CMK (cell line): ENCODE results near the gene ANKRD55.

Experiments used
- DNase-seq: peaks from one replicate; pipeline ENCODE4 v3.0.0-alpha.2; 2010; ENCODE audit warnings: low read depth

ANKRD55 gene

DNA sequence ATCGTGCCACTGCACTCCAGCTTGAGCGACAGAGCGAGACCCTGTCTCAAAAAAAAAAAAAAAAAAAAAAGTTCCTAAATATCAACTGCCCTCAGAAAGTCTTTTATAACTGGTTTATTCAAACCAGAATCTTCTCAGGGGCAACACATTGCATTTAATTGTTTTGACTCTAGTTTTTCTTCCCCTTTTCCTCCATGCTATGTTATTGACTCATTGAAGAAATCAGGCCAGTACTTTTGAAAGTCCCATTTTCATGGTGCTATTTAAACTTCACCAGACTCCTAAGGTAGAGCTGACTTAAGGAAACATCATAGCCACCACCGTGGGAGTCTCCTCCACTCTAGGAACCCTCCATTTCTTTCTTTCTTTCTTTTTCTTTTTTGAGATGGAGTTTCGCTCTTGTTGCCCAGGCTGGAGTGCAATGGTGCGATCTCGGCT is 155.3 kb downstream of the ANKRD55 start:
- DNase-seq = no peak

DNA sequence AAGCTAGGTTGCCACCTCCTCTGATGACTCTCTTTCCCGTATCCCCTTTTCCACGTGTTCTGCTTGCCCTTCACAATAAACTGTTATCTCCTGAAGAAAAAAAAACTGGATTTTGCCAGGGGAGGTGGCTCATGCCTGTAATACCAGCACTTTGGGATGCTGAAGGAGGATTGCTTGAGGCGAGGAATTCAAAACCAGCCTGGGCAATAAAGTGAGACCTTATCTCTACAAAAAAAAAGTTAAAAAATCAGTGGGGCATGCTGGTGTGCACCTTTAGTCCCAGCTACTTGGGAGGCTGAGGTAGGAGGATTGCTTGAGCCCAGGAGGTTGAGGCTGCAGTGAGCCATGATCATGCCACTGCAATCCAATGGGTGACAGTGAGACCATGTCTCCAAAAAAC is 156.6 kb downstream of the ANKRD55 start:
- no peak for DNase-seq

DNA sequence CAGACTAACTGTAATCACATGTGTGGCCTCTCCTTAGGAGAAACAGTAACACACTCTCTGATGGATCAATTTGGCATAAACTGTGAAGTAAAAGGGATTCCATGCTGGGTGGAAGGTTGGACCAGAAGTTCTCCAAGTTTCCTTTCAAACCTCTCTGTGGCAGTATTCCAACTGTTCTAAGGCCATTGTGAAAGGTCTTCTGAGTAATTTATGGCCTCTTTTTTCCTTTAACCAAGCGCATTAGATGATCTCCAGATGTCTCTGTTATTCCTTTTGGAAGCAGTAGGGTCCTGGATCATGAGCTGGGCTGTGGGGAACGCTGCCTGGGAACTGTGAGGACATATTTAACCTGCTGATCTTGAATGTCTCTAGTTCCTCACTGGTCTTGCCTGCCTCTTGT is 157.8 kb downstream of the ANKRD55 start:
- no peak for DNase-seq

DNA sequence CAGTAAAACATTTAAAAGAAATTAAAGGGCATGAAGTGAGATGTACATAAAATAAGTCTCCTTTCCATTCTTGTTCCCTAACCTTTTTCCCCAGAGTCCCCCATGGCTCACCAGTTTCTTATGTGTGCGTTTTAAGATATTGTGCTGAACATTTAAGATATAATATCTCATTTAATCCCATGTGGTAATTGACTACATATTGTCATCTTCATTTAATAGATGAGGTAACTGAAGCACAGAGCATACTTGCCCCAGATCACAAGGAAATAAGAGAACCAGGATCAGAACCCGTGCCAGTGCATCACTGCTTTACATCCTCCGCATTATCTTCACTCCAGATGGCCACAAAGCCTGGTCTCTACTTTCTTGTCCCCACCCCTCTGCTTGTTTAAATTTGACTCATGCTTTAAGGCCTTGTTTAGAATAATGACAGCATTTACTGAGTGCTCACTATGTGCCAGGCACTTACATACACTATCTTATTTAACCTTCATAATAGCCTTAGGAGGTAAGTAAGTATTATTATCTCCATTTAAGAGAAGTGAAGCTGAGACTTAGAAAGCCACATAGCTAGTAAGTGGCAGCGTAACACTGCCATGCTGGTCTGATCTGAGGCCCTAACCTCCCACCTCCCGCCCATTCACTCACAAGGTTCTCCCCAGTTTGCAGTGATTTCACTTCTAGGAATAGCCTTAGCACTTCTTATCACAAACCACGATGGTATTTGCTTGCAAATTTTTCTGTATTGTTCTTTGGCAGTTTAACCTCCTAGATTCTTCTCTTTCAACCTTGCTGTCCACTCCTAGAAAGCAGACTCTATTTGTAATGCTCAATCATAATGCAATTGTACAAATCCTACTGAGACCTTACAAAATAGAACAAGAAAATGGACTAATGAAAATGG is 160.0 kb downstream of the ANKRD55 start:
- DNase-seq = no peak

DNA sequence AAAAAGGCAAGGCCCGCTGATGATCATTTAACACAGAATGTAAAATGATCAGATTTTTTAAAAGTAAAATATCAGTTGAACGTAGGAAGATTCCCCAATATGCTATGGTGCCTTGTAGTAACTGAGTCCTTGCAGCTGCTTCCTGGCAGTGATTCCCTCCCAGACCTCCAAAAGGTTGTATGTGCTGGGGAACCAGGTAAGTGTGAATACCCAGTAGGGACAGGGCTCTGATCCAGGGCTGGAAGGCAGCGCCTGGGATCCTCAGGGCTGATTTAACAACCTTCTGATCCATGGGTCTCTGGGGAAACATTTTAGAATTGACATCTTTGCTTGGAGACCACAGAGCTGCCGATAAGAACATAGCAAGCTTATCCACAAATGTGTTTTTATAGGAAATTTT is 161.7 kb downstream of the ANKRD55 start:
- no peak for DNase-seq

DNA sequence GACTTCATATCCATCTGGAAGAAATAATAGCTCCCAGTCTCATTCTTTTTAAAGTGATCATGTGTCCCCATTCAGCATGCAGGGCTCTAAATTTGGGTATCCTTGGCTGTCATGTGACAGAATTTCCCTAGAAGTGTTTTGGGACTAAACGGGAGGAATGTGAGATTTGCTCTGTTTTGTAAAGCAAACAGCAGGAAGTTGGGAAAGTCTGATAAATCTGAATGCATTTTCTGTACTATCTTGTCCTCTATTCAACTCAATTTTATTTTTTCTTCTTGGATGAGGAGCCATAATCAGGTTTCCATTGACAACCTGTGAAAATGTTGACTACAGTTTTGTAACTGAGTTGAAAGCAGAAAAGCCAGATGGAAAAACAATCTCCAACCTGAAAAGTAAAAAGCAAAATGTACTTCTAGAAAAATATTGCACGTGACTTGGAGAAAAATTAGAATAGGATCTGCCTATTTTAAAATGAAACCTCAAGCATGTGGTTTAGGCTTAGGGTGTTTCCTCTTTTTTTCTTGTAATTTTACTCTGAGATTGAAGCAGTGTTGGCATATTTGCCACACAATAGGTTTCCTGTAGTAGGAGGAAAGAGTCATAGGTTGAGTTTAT is 162.2 kb downstream of the ANKRD55 start:
- DNase-seq = no peak

DNA sequence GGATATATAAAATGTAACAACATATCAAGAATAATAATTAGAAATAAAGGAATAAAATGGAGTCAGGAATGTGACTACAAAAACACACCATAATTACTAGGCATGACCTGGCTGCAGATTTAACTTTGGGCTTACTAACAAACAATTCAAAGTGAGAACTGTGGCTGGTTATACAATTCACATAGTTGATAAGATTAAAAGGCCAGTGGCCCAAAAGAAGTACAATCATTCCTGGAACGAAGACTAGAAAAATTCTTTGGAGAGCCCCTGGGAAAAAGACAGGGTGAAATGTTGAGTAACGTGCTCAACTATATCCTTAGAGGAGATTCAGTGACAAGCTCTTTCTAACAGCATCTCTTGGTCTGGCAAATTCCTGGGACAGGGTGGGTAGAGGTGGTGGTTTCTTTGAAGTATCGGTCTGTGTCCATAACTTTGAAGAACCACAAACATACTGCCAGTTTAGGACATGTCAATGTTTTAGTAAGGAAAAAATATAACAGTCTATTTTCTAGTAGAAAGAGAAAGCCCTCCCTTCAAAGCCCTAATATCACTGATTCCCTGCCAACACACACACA is 163.4 kb downstream of the ANKRD55 start:
- no peak for DNase-seq

DNA sequence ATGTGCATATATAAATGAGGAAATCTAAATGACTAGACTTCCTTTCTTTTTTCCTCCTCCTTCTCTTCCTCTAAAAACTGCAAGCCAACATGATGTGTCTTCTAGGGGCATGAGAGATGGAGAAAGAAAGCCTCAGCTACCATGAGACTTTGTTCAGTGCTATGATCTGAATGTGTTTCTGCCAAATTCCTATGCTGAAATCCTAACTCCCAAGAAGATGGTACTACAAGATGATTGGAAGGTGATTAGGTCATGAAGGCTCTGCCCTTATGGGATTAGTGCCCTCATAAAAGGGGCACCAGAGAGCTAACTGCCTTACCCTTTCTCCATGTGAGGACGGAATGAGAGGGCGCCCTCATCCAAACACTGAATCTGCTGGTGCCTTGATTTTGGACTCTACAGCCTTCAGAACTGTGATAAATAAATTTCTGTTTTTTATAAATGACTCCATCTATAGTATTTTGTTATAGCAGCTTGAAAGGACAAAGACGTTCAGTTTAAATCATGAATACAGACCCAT is 166.1 kb downstream of the ANKRD55 start:
- DNase-seq = no peak

DNA sequence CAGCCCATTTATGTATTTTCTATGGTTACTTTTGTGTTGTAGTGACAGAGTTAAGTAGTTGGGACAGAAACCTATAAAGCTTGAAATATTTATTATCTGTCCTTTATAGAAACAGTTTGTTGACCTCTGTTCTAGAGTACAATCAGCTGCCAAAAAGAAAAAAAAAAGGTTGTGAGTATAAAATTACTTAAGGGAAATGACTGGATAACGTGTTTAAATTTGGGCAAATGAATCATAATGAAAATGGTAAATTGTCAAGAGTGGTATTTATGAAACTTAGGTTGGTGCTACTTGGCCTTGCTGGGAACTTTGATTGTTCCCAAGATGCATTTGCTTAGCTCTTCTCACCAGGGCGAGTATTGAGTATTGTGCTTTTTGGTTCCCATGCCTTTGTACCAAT is 168.1 kb downstream of the ANKRD55 start:
- no peak for DNase-seq

DNA sequence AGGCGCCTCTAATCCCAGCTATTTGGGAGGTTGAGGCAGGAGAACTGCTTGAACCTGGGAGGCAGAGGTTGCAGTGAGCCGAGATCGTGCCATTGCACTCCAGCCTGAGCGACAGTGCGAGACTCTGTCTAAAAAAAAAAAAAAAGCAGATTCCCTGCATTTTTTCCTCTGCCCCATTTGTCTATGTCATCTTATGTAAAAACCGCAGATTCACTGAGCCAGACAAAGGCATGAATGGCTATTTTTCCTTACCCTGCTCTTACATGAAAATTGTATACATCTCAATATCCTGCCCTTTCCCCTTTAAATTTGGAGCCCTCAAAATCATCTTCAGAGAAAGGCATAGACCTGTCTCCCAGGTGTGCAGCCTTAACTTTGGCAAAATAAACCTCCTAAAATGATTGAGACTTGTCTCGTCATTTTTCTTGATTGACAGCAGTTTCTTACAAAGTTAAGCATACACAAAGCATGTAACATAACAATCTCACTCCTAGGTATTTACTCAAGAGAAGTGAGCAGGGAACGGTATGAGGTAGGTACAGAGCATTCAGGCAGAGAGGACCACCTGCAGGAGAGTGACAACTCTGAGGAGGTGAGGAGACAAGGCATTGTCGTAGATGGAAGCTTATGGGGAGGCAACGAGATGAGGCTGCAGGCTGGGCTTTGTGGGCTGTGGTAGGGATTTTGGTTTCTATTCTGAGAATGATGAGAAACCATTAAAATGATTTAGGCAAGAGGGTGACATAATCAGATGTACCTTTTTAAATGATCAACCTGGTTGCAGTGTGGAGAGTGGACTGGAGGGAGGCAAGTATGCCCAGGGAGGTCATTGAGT is 172.6 kb downstream of the ANKRD55 start:
- no peak for DNase-seq

DNA sequence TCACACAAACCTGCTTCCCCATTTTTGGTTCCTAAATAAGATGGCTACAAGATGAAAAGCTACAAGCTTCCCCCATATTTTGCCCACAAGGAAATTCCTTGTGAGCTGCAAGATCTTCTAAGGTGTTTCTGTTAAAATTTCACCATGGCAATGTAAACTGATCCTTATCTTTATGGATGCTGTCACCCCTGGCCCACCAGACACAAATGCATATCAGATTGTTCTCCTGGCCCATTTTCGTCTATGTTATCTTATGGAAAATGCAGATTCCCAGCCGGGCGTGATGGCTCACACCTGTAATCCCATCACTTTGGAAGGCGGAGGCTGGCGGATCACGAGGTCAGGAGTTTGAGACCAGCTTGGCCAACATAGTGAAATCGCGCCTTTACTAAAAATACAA is 173.3 kb downstream of the ANKRD55 start:
- no peak for DNase-seq

DNA sequence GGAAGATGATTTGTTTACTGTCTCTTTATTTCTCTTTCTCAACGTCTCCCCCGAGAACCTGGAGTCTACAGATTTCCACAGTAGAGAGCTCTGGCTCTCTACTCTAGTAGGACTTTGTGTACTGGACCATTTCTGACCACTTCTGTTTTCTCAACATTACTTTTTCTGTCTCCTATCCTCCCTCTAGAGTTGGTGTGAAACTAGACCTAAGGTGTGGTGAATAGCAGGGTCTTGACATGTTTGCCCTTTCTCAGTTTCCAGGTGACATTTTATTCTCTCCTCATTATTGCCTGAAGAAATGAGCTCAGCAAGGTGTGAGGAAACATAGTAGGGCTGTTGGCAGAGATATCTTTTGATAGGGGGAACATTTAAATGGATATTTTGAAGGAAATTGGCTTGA is 176.3 kb downstream of the ANKRD55 start:
- DNase-seq = no peak

DNA sequence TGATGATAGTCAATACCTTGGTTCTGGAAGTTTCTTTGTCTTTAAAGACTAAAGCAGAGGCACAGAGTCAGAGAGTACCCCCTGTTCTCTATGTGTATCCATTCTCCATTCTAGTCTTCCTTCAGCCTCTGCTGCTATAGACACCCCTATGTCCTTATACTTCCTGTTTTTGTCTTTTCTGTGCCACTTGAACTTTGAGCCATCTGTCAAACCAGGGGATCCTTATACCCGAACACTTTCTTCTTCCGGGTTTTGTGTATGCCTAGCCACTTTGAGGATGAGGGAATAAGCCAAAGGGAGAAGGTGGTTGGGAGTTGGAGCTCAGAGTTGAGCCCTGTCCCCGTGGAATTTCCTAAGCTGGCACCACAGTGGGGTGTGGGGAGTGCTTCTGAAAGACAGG is 177.3 kb downstream of the ANKRD55 start:
- DNase-seq = no peak

DNA sequence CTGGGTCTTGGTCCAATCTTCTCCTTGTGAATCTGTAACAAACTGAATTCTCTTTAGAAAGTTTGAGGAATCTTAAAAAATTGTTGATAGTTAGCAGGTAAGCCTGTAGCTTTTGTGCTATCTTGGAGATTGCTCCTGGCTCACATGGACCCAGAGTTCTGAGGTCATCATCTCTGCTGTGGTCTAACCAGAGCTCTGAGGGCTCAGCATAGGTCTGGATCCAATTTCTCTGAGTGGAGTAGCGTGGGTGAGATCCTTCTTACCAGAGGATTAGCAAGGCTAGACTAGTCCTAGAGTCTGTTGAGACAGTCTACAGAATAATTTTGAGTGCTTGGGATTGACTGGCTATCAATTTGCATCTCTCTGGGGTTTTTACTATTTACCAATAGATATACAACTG is 177.8 kb downstream of the ANKRD55 start:
- DNase-seq = no peak

DNA sequence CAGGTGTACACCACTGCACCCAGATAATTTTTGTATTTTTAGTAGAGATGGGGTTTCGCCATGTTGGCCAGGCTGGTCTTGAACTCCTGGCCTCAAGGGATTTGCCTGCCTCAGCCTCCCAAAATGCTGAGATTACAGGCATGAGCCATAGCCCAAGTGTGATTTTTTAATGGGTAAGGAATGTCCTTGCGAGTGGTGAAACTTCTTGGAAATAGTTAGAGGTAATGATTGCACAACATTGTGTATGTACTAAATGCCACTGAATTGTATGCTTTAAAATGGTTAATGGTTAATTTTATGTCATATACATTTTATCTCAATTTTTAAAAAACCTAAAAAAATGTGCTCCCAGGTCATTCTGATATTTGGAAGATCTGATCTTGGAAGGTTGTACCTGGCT is 178.5 kb downstream of the ANKRD55 start:
- DNase-seq = no peak

DNA sequence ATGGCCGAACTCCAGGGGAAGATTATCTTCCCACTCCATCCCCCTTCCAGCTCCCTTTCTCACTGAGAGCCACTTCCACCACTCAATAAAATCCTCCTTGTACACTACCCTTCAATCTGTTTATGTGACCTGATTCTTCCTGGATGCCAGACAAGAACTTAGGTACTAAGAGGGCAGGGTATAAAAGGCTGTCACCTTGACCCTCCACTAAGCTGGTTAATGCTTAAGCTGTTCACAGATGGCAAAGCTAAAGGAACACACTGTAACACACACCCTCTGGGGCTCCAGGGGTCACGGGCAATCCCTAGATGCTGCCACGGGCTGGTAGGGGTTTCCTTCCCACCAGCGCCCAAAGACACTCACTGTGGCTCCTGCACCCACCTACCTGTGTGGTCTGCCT is 179.8 kb downstream of the ANKRD55 start:
- no peak for DNase-seq

DNA sequence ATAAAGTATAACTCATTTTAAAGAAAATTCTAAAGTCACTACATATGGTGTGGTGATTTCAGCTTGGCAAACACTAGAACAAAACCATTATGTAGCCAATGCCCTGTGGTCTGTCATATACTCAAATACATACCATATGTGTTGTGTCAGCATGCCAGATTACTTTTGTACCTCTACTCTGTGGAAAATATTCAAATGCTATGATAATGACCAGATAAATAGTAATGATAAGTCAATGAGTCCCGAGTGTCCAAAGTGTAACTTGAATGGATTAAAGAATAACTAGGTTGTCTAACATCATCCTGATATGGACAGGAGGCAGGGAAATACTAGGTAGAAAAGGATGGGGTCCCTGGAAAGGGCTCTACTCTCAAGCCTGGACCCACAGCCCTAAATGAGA is 180.4 kb downstream of the ANKRD55 start:
- no peak for DNase-seq

DNA sequence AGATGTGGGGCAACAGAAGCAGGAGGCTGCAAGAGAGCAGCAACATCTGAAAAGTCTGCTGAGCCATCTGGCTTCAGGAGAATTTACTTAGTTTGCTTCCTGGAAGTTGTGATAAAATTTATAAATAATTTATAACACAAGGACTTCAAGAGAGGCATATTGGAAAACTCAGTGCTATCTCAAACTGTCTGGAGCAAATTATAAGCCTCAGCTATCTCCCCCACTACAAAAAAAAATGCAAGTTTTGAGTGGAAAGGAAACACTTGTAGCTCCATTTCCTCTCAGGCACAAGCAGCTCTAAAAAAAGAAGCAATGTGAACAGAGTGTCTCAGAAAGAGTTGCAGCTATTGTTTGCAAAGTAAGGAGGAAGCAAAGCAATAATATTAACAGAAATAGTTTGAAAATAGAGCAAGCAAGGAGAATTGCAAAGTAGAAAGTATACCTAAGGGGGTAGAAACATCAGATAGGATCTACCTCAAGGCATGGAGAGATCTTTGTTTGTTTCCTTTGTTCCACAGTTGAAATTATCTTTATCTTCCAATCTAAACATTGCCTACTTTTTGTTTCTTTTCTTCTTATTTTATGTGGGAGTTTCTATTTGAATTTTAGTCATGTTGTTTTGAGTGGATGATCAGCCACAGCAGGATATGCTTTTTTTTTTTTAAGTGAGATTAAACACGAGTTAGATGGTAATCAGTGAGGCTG is 182.4 kb downstream of the ANKRD55 start:
- no peak for DNase-seq
